GM18517 (cell line): ENCODE results near the gene ZNF692.
"Not testable (repeated sequence)": the region's sequence is repeated elsewhere in the genome, so short reads cannot be mapped to it uniquely, and the experiment has no call there.

Experiments
- ATAC-seq: cut with Tn5 transposase; IDR thresholded peaks from one replicate; pipeline ENCODE4 v1.9.1; 2021; ENCODE audit warnings: mild to moderate bottlenecking, moderate library complexity; ENCODE audit not compliant: unreplicated experiment

ZNF692 gene

GRCh38 chr1:248850536-248851251, 8.2 kb downstream of the ZNF692 start:
- no peak for ATAC-seq

GRCh38 chr1:248850124-248850523, 8.8 kb downstream of the ZNF692 start:
- no peak for ATAC-seq

GRCh38 chr1:248849637-248850036, 9.2 kb downstream of the ZNF692 start:
- no peak for ATAC-seq

- ATAC-seq, result no peak
Measured at GRCh38 chr1:248849152-248849551, 9.7 kb downstream of the ZNF692 start.

GRCh38 chr1:248848602-248849001, 10.3 kb downstream of the ZNF692 start:
- no peak for ATAC-seq

GRCh38 chr1:248847956-248848561, 10.8 kb downstream of the ZNF692 start:
- ATAC-seq, result no peak

- ATAC-seq, result no peak
Measured at GRCh38 chr1:248847181-248847955, 11.5 kb downstream of the ZNF692 start.

GRCh38 chr1:248844526-248844925, 14.4 kb downstream of the ZNF692 start:
- no peak for ATAC-seq

GRCh38 chr1:248843687-248844086, 15.2 kb downstream of the ZNF692 start:
- ATAC-seq, result no peak

GRCh38 chr1:248842781-248843331, 16.0 kb downstream of the ZNF692 start:
- ATAC-seq, result no peak

GRCh38 chr1:248841702-248842395, 17.0 kb downstream of the ZNF692 start:
- ATAC-seq, result no peak

- no peak for ATAC-seq
Measured at GRCh38 chr1:248840946-248841345, 17.9 kb downstream of the ZNF692 start.

GRCh38 chr1:248839168-248839555, 19.7 kb downstream of the ZNF692 start:
- no peak for ATAC-seq

- peak; percentile 71 for ATAC-seq
Measured at GRCh38 chr1:248838357-248839167, 20.3 kb downstream of the ZNF692 start.

GRCh38 chr1:248837781-248838356, 21.0 kb downstream of the ZNF692 start, which contains the start of gene ZNF672:
ZNF672 (plus strand) TSS chr1:248838224; CDS start chr1:248847275, 9,051 bp downstream.
- peak; percentile 87 for ATAC-seq

- ATAC-seq, result no peak
Measured at GRCh38 chr1:248837045-248837780, 21.7 kb downstream of the ZNF692 start.

- no peak for ATAC-seq
Measured at GRCh38 chr1:248834343-248834940, 24.4 kb downstream of the ZNF692 start.

- no peak for ATAC-seq
Measured at GRCh38 chr1:248831842-248832241, 27.0 kb downstream of the ZNF692 start.

- ATAC-seq, result not testable (repeated sequence)
Measured at GRCh38 chr1:248830718-248831017, 28.2 kb downstream of the ZNF692 start.
